HT-29 (cell line): Measurements from ENCODE around the gene THSD7B. TPM values are rescaled to one million over a fixed set of nuclear protein-coding genes. Genes with fewer than 3 reads are reported as not detected.
"Not testable (repeated sequence)": the region's sequence is repeated elsewhere in the genome, so short reads cannot be mapped to it uniquely, and the experiment has no call there.

Experiments used
- DNase-seq: peaks from one replicate; pipeline ENCODE4 v3.0.0-alpha.2; 2015; ENCODE audit warnings: low spot score
- total RNA-seq: library from RNA; depleted of rRNA; stranded (reverse); fragments of >200 nt; shearing (Covaris generic); gene quantifications from 2 replicates; pipeline ENCODE4 v1.2.3, GENCODE V29; 2014; rRNA removed

THSD7B gene, protein sequence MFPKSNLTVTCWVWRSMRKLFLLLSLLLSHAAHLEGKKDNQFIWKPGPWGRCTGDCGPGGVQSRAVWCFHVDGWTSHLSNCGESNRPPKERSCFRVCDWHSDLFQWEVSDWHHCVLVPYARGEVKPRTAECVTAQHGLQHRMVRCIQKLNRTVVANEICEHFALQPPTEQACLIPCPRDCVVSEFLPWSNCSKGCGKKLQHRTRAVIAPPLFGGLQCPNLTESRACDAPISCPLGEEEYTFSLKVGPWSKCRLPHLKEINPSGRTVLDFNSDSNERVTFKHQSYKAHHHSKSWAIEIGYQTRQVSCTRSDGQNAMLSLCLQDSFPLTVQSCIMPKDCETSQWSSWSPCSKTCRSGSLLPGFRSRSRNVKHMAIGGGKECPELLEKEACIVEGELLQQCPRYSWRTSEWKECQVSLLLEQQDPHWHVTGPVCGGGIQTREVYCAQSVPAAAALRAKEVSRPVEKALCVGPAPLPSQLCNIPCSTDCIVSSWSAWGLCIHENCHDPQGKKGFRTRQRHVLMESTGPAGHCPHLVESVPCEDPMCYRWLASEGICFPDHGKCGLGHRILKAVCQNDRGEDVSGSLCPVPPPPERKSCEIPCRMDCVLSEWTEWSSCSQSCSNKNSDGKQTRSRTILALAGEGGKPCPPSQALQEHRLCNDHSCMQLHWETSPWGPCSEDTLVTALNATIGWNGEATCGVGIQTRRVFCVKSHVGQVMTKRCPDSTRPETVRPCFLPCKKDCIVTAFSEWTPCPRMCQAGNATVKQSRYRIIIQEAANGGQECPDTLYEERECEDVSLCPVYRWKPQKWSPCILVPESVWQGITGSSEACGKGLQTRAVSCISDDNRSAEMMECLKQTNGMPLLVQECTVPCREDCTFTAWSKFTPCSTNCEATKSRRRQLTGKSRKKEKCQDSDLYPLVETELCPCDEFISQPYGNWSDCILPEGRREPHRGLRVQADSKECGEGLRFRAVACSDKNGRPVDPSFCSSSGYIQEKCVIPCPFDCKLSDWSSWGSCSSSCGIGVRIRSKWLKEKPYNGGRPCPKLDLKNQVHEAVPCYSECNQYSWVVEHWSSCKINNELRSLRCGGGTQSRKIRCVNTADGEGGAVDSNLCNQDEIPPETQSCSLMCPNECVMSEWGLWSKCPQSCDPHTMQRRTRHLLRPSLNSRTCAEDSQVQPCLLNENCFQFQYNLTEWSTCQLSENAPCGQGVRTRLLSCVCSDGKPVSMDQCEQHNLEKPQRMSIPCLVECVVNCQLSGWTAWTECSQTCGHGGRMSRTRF (N-terminal part only)
- 0.68 TPM in 1 of 2 replicates, not detected in the other for total RNA-seq

DNA sequence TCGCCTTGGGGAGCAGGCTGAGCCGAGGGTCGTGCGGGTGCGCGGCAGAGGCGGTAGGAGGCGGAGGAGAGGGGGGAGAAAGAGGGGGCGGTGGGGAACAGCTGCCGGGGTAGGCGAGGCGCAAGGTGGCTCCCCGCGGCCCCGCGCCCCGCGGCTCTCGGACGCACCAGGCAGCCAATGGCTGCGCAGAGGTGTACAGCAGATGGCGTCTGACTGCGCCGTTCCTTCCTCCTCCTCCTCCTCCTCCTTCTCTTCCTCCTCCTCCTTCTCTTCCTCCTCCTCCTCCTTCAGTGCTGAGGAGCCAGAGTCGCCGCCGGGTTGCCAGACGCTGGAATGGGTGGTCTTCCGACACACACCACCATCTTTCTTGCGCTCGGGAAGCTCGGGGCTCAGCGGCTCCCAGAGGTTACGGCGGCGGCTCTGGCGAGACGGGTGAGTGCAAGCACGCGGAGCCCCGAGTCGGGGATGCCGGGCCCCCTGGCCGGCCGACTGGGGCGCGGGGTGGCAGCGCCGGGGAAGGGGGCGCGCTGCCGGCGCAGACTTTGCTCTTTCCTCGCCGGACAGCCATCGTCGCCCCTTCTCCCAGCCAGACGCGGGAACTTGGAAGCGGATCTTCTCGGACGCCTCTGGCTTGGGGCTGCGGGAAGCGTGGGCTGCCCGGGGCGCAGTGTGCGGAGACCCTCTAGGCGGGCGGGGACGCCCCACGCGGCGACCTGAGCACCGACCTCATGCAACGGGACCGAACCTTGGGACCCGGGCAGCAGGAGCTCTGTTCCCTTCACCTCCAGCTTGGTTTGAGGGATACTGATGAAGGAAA, at the start of gene THSD7B:
Gene THSD7B (plus strand): TSS at position 290 of the 817 bp plus-strand sequence. CDS start 116,634 bp downstream, outside the sequence.
- no peak for DNase-seq

DNA sequence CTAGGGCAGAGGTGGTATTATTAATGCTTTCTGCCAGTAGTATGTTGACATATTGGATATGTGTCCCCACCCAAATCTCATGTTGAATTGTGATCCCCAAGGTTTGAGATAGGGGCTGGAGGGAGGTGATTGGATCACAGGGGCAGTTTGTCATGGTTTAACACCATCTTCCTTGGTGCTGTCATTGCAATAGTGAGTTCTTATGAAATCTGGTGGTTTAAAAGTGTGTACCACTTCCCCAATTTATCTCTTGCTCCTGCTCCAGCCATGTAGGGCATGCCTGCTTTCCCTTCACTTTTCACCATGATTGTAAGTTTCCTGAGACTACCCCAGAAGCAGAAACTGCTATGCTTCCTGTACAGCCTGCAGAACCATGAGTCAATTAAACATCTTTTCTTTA, 47.1 kb upstream of the THSD7B start:
- DNase-seq: no peak

DNA sequence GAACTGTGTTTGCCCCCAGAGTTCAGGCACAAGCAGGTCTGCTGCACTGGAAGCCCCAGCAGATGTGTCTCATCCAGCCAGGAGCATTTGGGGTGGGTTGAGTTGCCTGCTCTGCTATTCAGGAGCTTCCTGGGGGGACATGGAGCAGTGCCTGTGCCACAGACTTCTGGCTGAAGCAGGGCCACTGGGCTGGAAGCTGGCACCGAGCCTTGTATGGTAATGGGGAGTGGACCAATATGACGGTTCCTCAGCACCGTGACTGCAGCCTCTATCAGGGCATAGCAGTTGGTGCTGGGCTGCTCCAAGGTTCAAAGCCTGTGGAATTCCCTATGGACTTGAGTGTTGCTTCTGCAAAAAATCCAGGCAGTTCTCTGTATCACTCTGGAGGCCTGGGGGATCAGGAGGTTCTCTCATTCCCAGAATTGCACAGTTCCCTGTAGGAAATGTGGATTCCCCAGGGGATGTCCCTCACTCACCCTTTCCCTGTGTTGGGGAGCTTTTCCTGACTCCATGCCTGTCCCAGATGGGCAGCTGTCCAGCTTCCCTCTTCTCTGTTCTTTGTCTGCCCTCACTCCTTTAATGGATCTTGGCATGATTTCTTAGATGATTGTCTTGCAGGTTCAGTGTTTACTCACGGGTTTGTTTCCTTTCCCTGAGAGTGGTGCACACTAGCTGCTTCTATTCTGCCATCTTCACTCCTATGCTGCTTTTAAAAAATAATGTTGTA, 37.2 kb upstream of the THSD7B start:
- DNase-seq: no peak

DNA sequence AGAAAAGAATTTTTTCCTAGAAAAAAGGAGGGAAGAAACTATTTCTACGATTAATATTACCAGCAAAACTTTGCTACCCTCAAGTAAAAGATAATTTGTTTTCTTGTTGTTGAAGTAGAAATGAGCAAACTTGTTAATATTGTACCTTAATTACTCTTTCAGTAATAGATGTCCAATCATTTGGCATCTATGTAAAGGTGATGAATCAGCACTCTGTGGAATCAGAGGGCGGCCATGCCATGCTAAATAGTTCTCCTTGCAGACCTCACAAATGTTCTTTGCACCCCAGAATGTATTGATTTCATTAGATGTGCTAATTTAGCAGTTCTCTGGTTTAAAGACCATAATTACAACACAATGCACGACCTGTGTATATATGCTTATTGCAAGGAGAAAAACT, 29.1 kb upstream of the THSD7B start:
- no peak for DNase-seq

DNA sequence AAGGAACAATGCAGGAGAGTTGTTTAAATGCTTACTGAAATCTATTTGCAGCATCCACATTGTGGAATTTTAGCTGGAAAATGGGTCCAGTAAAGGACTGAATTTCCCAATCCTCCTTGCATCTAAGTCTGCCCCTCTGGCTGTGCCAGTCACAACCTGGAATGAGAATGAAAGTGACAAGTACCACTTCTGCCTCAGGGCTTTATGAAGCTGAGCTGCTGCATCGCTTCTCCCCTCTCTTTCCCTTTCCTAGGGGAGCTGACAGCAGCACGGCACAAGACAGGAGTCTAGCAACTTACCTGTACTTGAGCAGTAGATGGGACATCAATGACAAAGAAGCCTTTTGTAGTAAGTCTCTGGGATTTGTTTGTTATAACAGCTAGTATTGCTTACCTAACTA, 27.3 kb upstream of the THSD7B start:
- no peak for DNase-seq

DNA sequence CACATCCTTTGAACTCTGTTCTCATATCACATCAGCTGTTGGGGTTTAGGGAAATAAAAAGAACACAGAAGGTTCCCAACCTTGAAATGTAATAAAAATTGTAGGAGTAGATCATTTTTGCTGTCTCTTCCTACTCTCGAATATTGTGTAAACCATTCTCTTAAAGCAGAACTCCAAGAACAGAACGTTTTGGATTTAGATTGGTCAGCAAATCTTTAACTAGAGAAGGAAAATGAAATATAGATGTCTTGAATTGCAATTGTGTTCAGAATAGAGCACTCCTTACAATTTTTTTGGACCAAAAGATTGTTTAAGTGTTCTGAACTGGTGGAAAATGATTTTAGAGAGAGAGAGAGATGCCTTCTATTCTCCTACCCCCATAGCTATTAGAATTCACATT, 23.9 kb upstream of the THSD7B start:
- no peak for DNase-seq

DNA sequence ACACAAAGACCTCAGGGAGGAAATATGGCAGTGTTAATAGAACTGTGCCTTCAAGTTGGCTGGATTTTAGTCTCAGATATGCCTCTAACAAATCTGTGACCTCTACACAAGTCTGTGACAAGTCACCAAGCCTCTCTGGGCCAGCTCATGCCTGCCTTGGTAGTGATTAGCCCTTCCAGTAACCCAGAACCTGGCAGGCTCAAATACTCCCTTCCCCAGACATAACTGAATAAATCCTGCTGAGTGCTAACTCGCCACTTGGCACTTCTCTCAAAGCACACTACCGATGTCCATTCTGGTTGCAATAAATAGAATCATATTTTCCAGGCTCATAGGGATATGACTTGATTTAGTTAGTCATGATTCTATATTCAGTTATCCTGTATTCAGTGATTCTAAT, 15.3 kb upstream of the THSD7B start:
- DNase-seq: no peak

DNA sequence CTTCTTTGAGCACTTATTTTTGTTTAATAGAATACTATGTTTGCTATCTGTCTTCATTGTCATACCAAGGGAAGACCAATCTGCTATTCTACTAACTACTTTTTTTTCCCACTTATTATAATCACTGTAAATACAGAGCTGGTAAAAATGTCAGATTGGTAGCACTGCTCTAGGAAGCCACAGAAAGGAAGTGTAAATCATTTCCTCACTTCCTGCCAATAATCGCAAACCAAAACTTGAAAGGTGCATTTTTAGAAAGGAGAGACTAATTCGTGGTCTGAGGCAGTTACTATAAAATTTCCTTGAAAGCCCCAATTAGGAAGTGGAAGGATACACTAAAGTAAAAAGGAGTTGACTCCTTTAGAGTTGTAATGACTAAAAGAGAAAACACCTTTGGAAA, 13.9 kb upstream of the THSD7B start:
- DNase-seq: no peak

DNA sequence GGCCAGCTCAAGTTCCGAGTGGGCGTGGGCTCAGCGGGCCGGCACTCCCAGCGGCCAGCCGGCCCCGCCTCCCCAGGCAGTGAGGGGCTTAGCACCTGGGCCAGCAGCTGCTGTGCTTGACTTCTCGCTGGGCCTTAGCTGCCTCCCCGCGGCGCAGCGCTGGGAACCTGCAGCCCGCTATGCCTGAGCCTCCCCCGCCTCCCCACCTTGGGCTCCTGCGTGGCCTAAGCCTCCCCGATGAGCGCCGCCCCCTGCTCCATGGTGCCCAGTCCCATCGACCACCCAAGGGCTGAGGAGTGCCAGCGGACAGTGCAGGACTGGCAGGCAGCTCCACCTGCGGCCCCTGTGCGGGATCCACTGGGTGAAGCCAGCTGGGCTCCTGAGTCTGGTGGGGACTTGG, 6.8 kb upstream of the THSD7B start:
- DNase-seq: not testable (repeated sequence)

DNA sequence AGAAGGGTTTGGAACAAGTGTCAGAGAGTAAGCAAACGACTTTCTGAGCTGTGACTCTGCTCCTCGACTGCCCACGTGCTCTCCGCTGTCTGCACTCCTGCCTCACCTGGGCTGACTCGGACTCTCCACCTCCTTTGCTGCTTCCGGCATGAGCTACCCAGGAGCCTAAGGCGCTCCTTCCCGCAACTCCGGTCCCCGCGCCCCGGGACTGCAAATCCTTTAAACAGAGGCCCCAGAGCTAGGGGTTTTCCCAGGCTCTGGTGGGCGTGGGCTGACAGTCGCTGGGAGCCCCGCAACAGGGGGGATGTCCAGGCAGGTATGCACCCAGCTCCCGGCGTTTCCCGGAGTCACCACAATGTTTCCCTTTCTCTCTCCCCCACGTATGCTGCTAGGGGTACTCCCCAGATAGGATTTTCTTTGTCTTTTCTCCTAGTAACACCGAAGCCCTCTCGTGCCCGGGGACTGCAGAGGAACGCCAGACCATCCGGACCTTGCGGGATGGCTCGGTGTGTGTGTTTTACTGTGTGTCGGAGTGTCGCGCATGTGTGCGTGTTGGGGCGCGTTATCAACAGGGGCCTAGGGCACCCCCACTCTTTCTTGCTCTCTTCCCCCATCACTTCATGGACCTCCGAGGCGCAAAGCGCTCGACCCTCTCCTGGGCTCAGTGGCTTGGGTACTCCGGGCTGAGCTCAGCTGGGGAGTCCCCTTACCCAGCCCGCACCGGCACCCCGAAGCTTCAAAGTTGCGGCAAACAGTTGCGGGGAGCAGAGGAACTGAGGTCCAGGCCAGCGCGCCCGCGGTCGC, 691 bp upstream of the THSD7B start:
- no peak for DNase-seq

DNA sequence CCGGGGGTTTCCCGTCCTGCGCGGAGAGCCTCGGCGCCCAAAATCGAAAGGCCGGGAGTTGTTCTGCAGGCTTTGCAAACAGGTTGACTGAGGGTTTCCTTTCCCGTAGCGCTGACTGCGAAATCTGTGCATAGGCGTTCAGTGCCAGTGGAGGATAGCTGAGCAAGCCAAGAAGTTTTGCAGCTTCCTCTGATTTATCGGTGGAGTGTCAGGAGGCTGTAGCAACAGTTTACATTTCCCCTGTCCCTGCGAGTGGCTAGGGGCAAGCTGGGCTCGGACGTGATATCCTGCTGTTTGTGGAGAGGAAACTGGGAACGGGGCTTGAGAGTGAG, 694 bp downstream of the THSD7B start:
- DNase-seq: no peak

DNA sequence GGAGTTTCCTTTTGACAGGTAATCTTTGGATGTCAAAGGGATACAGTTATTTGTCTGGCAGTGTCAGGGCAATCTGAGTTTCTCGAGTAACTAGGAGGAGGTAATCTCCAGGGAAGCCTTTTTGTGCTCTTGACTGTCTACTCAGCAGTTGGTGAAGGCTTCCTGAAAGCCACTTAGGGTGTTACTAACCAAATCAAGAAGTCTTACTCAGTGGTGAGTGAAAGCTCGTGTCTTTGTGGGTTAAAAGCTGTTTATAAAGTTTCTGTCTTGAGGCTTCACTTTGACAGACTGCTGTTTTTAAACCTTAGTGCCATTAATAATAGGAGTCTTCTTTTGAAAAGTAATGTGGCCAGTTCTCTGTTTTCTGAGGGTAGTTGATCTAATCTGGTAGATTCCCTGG, 1.7 kb downstream of the THSD7B start:
- DNase-seq: no peak

DNA sequence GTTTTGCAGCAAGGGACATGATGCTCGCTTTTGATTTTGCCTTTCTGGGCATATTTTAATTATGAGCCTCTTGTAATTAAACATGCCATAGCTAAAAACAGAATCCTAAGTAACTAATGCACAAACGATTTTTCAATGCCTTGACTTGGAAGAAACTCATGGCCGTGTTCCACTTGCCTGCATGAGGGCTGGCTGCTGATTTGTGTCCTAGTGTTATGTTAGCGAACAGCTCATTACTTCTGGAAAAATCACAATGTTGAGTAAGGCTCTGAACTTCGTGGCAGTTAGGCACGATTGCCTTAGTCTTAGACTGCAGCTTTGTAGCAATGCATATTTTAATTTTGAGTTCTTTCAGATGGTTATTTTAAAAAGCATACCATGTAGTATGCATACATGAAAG, 4.5 kb downstream of the THSD7B start:
- no peak for DNase-seq

DNA sequence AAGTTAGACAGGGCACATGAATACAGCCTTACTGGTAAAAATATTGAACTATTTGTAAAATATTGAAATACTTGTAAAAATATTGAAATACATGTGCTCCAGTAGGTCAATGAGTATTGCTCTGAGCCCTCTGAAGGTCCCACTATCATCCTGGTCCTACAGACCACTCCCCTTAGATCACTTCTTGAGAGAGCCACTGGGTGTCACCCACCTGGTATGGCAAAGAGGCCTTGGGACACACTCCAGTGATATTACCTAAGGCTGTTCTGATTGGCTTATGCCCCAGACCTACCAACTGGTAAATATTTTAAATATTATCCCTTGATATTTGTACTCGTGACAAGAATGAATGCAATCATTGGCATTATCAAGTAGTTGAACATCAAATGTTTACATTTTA, 5.0 kb downstream of the THSD7B start:
- no peak for DNase-seq

DNA sequence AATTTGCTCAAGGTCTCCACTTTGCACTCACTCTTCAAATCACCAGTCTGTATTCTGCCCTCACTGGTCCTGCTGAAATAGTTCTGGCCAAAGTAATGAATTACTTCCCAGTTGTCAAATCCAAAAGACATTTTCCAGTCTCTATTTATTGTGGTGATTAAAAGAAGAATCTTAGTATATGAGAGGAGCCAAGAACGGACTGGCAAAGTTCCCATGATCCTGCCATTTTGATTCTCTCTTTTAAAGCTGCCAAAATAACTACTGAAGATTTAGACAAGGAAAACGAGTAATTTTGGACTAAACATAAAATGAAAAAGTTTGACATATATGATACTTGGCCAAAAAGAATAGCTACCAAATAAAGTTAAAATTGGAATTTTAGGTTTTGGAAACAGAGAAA, 12.0 kb downstream of the THSD7B start:
- DNase-seq: no peak

DNA sequence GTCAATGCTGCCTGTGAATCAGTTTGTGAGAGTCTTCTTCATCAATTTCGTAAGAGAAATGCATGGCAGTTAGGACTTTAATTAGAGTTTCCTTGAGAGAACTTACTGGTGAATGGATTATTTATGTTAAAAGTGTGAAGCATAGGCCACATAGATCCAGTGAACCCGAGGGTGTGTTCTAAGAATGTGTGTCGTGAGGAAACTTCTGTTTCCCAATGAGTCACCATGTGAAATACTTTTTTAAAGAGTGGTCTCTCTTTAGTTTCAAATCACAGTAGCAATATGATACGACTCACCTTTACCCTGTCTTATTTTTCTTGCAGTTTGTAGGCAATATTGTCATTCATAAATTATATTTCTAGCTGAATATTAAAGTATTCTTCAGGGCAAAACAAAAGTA, 18.5 kb downstream of the THSD7B start:
- no peak for DNase-seq

DNA sequence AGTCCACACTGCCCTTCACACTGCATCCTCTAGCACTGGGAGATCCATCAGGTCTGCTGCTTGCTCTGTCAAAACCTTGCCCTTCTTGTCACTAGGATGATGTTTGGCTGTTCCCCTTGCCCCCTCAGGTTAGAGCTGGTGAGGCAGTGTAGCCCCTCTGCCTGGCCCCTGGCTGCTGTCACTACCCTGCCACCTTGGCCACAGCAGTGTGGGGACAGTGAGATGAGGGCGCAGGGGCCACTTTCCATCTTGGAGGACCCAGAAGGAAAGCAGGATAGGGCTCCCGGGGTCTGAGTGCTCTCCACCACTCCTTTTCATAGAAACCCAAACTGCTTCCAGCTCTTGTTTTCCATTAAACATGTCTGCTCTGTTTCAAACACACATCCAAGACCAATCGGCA, 19.9 kb downstream of the THSD7B start:
- DNase-seq: no peak

DNA sequence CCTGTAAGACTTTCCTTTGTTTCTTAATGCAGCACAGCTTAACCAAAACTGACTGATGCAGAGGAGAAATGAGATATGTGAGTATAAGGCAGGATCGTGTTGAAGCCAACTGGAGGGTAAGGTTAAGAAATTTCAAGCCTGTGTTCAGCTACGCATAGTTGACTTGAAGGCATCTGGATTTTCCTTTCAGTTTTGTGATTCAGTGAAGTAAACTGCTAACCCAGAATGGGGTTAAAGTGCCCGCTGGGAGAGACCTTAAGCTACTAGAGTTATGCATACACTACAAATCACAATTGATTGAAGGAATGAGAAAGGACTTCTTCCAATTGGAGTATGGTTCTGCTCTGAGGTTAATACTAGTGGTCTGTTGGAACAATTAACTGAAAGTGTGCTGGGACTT, 22.6 kb downstream of the THSD7B start:
- no peak for DNase-seq

DNA sequence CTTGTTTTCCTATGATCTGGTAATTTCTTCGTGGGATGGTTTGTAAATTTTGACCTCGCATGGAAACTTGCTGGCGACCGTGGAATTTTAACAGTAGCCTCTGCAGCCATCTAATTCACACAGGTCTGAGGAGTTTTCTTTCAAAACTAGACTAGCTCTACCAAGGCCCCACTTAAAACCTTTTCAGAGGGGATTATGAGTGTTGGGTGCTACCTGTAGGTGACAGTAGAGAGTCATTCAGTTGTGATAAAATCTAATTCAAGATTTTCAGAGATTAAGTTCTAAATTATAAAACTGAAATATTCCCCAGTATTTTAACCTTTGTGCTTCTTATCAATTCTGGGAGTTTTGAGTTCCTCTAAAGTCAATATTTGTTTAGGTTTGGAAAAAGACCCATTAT, 31.0 kb downstream of the THSD7B start:
- no peak for DNase-seq

DNA sequence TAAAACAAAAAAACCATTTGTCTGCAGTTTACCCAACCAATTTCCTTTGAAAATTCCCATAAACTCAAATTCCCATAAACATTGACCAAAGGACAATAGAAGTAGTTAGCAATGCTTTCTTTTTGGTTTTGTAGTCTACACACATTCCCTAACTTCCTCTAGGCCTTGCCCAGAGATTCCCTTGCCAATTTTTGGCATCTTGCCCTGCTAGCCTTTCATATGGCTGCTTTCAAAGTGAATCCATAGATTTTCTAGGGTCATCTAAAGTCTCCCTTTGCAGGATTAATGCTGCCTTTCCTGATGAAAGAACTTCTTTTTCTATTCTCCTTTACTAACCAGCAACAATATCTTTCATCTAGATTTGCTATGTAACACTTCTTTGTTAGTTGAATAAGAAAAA, 33.4 kb downstream of the THSD7B start:
- DNase-seq: no peak
